Adipose tissue (tissue), 3 donors: ENCODE data around the gene SERPINA5. TPM values are rescaled to one million over a fixed set of nuclear protein-coding genes. Genes with fewer than 3 reads are reported as not detected.

Experiments used
- H3K27ac ChIP-seq: one replicate; pipeline ENCODE4 v1.5.1; 2013; ENCODE audit warnings: low read depth, low read length
- WGBS, 3 donors: extraction: QIAGEN DNeasy Blood & Tissue Kit; methylation state at CpG; one replicate each; pipeline ENCODE4 v1.1.7; 2013; 5-methylcytosine and 5-hydroxymethylcytosine counted together
- polyA plus RNA-seq, 3 donors: library from polyadenylated mRNA; stranded (reverse); fragments of 200-250 nt; gene quantifications; one replicate each; pipeline ENCODE4 v1.2.3, GENCODE V29; 2013
- donor health status: healthy with polysubstance abuse.
- donor health status: Bipolar disorder and iron deficiency.
- donor health status: healthy.

SERPINA5 gene
- polyA plus RNA-seq, 3 donors: 1.1 to 65.2 (median 1.1) TPM

DNA sequence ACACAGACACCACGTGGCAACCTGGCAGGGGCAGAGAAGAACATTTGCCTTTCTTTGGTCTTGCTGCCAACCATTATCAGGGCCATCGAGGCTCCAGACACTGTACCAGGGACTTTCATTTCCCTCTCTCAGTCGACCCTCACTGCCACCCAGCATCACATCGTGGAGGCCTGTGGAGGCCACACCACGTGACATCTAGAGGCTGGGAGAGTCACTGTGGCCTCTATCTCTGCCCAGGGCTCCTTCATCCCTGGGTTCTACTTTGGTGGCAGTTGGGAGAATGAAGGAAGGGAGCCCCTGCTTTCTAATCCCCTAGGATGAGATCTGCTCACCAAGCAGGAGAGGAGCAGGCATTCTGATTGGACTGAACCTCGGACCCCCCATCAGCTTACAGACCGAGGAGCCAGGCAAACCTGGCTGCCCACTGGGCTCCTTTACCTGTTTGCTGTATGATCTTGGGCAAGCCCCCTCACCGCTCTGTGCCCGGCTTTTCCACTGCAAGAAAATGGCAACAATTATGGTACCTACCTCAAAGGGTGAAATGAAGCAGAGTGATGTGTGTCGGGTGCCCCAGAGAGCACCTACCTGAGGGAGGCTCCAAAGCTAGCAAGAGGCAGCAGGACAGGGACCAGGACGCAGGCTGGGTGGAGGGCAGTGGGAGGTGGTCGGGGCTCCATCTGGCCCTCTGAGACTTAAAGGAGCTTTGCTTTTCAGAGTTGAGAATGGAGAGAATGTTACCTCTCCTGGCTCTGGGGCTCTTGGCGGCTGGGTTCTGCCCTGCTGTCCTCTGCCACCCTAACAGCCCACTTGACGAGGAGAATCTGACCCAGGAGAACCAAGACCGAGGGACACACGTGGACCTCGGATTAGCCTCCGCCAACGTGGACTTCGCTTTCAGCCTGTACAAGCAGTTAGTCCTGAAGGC, 32.8 kb downstream of the SERPINA5 start:
- H3K27ac ChIP-seq: no peak overlapping the region
- WGBS, 3 donors: 88 to 92% (median 89%) methylated on average over 20 of the region's 20 CpGs

DNA sequence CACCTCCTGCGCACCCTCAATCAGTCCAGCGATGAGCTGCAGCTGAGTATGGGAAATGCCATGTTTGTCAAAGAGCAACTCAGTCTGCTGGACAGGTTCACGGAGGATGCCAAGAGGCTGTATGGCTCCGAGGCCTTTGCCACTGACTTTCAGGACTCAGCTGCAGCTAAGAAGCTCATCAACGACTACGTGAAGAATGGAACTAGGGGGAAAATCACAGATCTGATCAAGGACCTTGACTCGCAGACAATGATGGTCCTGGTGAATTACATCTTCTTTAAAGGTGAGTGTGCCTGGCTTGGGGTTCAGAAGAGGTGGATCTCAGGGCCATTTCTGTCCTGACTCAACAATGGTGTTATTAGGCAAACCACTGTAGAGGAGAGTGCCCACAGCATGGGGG, 33.6 kb downstream of the SERPINA5 start:
- 94 to 95% (median 95%) methylated on average over 7 of the region's 7 CpGs for WGBS, 3 donors
- H3K27ac ChIP-seq: no peak overlapping the region

DNA sequence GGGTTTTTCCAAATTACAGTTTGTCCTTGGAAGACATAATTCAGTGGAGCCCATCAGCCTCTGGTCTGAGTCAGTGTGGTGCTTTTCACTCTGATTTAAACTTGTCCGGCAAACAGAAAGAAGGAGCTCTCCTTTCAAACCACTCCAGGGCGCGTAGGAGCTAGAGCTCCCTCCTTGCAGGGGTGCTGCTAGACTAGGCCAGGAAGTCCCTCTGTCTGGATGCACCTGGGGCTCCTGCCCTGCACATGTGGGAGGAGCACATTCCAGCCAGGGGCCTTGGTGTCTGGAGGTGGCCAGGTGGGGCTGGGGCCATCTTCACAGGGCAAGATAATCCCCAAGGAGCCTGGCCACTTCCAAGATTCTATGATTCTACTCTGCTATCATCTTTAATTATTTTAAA, 34.0 kb downstream of the SERPINA5 start:
- H3K27ac ChIP-seq: no peak overlapping the region
- 67 to 96% (median 95%) methylated on average over 3 of the region's 3 CpGs for WGBS, 3 donors

DNA sequence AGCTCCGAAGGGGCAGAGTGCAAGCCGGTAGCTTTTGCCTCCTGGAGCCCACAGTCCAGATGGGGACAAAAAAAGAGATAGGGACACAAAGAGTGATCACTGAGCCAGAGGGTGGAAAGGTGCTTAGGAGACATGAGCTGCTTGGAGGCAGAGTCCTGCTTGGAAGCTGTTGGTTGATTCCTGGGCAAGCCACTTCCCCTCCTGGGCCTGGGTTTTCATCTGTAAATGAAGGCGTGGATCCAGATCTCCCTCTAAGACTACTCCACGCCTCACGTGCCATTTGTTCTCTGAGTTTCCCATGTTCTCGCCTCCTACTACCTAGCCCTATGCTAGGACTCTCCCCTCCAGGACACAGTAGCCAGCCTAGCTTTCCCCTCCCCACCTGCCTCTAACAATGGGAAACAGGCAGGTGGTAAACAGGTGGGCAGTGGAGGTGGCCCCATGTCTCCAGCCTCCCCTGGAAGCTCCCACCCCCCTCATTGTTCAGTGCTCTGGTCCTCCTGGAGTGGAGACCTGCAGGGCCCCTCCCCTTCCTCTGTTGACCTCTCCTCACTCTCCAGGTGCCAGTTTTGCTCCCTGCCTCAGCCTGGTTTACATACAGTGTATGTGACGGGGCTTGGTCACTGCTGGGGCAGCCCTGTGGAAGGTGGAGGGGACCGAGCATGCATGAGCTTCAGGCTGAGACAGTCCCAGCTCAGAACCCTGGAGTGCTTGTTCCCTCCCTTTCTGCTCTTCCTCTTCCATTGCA, 34.8 kb downstream of the SERPINA5 start:
- 82 to 93% (median 89%) methylated on average over 8 of the region's 8 CpGs for WGBS, 3 donors

DNA sequence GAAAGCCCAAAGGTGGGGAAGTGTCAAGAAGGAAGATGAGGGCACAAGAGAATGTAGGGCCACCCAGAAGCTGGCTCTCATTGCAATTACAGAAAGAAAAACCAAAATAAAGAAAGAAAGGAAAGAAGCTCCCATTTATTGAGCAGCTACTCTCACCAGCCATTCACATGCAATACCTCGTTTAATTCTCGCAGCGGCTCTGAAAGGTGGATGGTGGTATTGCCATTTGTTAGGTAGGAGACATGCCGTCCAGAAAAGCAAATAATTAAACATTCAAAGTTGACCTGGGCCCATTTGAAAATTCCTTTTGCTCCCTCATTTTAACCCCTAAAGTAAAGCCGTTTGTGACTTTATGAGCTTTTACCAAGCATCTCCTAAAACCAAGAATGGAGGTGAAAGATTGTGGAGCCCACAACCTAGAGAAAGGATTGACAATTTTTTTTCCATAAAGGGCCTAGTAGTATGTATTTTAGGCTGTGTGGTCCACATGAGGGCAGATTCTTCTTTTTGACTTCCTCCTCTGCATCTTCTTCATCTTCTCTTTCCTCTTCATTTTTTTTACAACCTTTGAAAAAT, 36.2 kb downstream of the SERPINA5 start:
- no peak overlapping the region for H3K27ac ChIP-seq
- 84 to 93% (median 88%) methylated on average over 5 of the region's 5 CpGs for WGBS, 3 donors

More for the DNA sequence above, 34.8 kb downstream of the SERPINA5 start:
- no peak overlapping the region for H3K27ac ChIP-seq

DNA sequence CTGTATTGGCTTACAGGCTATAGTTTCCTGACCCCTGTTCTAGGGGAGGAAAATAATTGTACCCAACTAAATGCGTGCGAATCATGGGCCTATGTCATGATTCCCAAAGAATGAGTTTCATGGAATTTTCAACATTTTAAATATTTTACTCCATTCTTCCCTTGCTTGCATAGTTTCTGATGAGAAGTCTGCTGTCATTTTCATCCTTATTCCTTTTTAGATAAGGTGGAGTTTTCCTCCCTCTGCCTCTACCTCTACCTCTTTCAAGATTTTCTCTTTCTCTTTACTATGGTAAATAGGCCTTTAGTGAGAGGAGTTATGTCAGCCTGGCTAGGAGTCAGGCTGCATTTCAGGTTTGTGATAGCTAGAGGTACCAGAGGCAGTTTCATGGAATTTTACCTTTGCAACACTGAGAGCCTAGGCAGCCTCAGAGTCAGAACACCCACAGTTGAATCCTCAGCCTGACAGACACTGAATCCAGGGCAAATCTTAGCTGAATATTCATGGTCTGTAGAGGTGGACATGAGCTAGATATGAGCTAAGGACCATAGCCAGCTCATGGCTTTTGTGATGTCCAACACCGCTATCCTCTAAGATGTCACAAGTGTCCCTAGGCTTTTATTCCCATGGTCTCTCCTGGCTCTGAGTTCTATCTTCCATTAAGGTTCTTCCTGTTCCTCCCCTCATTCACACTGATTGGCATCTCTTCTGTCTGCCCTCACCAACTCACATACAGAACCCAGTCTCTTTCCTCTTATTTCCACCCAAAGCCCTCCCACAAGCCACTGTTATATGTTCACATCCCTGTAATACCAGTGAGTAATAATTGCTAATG, 37.0 kb downstream of the SERPINA5 start:
- WGBS, 3 donors: 77 to 97% (median 95%) methylated on average over 3 of the region's 3 CpGs
- H3K27ac ChIP-seq: no peak overlapping the region

DNA sequence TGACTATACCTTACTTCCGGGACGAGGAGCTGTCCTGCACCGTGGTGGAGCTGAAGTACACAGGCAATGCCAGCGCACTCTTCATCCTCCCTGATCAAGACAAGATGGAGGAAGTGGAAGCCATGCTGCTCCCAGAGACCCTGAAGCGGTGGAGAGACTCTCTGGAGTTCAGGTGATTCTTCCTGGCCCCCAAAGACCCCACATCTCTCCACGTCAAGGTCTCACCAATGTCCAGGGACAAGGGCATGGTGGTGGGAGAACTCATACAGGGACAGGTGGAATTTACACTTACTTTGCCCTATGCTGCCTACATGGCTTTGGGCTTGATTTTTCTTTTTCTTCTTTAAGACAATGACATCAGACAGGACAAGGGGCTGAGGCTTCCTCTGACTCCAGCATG, 38.1 kb downstream of the SERPINA5 start:
- no peak overlapping the region for H3K27ac ChIP-seq
- WGBS, 3 donors: 87 to 94% (median 88%) methylated on average over 6 of the region's 6 CpGs

DNA sequence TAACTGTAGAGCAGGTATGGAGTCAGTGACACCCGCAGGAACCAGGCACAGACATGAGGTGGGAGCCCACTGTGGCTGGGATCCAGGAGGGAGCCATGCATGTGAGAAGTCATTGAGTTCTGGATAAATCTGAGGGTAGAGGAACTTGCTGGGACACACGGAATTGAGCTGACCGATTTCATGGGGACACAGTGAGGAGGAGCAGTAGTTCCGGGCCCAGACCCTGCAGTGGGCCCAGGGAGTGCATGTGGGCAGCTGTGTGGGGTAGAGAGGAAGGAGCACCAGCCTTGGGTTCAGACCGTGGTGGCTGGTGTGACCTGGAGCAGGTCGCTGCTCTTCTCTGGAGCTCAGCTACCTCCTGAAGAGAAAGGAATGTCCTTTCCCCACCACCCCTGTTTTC, 39.4 kb downstream of the SERPINA5 start:
- 82 to 88% (median 88%) methylated on average over 6 of the region's 6 CpGs for WGBS, 3 donors
- no peak overlapping the region for H3K27ac ChIP-seq

DNA sequence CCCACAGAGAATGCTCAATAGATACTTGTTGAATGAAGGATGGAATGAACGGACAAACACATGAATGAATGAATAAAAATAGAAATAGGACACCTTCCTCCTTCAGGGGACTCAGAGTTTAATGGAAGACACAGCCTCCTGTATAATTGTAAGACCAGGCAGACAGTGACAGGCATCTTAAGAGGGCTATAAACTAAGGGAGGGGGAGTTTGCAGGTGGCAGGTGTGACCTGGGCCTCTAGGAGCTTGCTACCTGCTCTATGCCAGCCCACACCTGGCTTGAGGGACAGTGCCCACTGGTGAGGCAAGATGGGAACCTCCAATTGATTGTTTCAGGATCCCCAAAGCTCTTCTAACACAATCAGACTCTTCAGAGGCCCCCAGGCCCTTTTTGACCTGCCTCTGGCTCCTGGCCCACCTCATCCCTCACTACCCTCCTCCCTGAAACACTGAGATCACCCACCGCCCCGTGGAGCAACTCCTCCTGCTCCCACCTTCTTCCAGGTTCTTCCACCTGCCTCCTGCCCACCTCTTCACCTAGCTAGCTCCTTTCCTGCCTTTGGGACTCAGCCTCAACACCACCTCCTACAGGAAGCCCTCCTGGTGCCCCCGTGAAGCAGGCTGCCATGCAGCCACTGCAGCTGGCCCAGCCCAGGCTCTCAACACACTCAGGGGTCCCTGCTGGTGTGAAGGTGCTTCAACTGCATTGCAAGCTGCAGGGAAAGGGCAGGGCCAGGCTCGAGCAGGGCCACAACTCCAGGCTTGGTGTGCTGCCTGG, 40.3 kb downstream of the SERPINA5 start:
- 80 to 96% (median 83%) methylated on average over 5 of the region's 5 CpGs for WGBS, 3 donors

DNA sequence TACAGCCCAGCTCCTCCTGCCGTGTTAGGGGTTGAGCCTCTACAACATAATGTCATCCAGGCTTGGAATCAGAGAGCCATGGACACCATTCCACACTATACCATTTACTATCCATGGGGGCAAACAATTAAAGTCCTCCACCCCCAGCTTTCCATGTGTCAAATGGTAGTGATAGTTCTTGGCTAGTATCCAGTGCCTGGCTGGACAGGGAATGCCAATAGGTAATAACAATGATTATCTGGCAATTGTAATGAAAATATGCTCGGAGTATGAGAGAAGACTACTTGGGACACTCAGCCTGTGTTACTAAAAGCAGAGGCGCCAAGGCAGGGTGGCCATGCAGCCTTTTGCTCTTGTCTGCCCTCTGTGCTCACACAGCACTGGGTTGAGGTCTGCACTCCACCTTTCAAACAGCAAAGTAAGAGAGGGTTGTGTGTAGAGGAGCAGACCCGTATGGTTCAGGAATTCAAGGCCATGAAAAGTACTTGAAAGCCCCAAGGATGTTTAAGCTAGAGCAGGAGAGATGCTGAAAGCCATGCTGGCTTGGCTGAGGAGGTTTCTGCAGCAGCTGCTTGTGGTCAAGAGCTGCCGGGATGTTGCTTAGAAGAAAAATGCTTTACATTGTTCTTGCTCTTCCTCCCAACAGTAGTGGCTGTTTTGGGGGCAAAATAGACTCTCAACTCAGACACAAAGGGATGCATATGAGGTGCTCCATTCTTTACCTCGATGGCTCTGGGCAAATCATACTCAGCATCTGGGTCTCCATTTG, 41.6 kb downstream of the SERPINA5 start:
- WGBS, 3 donors: 70 to 75% (median 70%) methylated on average over 6 of the region's 6 CpGs
- no peak overlapping the region for H3K27ac ChIP-seq

More for the DNA sequence above, 40.3 kb downstream of the SERPINA5 start:
- no peak overlapping the region for H3K27ac ChIP-seq

DNA sequence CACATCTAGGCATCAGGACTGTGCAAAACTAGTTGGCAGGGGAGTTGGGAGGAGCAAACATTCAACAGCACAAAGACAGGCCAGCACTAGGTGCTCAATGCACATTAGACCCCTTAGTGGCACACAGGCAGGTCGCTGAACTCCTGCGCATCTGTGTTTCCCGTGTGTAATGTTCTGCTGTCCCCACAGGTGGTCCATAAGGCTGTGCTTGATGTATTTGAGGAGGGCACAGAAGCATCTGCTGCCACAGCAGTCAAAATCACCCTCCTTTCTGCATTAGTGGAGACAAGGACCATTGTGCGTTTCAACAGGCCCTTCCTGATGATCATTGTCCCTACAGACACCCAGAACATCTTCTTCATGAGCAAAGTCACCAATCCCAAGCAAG, 42.2 kb downstream of the SERPINA5 start:
- no peak overlapping the region for H3K27ac ChIP-seq
- 88 to 99% (median 89%) methylated on average over 4 of the region's 4 CpGs for WGBS, 3 donors

DNA sequence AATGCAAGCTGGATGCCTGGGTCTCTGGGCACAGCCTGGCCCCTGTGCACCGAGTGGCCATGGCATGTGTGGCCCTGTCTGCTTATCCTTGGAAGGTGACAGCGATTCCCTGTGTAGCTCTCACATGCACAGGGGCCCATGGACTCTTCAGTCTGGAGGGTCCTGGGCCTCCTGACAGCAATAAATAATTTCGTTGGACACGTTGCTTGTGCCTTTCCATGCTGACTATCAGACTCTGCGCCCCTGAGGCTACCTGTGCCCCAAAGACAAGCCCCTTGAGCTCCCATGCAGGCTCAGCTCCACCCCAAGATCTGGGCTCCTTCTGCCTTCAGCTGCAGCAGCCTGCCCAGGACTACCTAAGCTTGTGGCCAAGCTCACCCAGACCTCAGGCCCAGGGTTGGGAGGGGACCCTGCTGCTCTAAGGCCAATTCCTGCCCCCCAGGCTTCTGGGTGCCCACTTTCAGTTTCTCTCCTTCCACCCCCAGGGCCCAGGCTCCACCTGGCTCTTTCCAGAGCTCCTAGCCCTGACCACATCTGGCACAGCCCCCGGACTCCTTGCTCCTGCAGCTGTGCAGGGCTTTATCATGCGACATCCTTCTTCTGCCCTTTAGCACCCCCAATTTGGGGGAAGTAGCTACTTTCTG, 42.8 kb downstream of the SERPINA5 start:
- no peak overlapping the region for H3K27ac ChIP-seq
- WGBS, 3 donors: 79 to 94% (median 86%) methylated on average over 7 of the region's 7 CpGs

DNA sequence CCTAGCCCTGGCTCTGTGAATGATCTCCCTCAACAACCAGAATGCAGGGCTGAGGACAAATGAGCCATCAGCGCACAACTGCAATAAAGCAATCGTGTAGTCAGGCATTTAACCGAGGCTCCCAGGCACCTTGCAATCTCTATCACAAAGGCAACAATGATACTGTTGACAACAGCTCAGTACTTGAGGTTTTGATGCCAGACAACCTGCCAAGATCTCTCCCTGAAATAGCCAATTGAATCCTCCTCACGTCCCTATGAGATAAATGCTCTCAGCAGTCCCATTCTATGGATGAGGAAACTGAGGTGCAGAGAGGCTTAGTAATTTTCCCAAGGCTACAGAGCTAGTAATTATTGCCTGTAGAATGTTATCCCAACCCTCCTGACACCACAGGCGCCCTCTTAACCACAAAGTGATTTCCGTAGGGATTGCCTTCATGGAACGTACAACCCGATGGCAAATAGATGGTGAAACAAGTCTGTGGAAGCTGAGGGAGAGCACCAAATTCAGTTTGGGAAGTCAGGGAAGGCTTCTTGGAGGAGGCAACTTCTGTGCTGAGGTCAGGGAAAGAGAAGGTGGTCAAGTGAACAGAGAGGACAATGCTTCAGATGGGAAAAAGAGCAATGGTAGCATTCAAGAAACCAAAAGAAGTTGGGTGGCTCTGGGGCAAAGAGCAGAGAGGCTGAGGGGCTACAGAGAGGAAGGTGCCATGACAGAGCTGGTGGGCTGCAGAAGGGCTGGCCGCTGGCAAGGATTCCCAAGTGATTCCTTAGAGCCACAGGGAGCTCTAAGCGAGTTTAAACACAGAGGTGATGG, 43.5 kb downstream of the SERPINA5 start:
- 80 to 92% (median 83%) methylated on average over 10 of the region's 10 CpGs for WGBS, 3 donors
- H3K27ac ChIP-seq: no peak overlapping the region

DNA sequence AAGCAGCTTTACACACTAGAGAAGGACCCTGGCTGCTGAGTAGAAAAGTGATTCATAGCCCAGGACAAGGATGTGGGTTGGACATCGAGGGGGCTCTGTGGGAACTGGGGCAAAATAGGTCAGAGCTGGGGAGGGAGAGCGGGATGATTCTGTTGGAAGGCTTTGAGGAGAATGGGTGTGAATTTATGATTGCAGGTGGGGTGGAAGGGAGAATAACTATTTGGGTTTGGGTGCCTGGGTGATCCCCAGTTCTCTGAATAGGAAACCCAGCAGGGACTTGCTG, 44.1 kb downstream of the SERPINA5 start:
- WGBS, 3 donors: 62 to 80% (median 62%) methylated on average over 2 of the region's 2 CpGs
- no peak overlapping the region for H3K27ac ChIP-seq

DNA sequence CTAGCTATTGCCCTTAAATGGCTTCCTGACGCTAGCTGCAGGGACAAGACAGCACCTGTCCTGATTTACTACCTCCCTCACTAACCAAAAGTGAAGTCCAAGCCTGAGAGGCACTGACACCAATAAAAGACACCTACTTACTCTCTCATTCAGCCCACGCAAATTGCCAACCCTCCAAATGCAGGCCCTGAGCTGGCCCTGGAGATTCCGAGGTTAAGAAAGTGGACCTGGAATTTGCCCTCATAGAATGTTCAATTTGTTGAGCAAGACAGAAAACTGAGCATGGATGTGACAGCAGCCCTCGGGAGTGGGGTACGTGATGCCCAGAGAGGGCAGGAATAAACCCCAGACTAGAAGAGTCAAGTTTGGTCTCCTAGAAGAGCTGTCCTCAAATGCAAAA, 47.4 kb downstream of the SERPINA5 start:
- WGBS, 3 donors: 83 to 87% (median 86%) methylated on average over 5 of the region's 5 CpGs
- no peak overlapping the region for H3K27ac ChIP-seq

DNA sequence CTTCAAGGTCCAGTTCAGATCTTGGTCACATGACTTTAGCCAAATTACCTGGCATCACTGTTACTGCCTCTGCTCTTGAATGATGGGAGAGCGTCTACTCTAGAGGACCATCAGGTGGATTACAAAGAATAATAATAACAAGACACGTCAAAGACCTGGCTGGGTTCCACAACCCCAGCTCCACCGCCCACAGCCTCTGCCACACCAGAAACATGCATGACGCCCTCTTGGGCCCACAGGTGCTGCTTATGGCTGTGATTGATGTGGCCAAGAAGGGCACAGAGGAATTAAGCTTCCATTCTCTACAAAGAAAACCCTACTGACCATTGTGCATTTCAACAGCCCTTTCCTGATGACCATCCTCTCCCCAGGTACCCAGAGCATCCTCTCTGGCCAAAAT, 49.2 kb downstream of the SERPINA5 start:
- no peak overlapping the region for H3K27ac ChIP-seq
- 81 to 92% (median 83%) methylated on average over 4 of the region's 4 CpGs for WGBS, 3 donors
